Cardiac muscle cell (in vitro differentiated cells and primary cell): ENCODE measurements around the gene RPL23. TPM values are rescaled to one million over a fixed set of nuclear protein-coding genes. Genes with fewer than 3 reads are reported as not detected.
"Not testable (repeated sequence)": the region's sequence is repeated elsewhere in the genome, so short reads cannot be mapped to it uniquely, and the experiment has no call there.

Experiments used
- DNase-seq, 2 donors: peaks; one replicate each; pipeline versions ENCODE4 v3.0.0 to v3.0.0-alpha.2; 2010 to 2017; ENCODE audit warnings: low read depth in 1 of 2, low spot score in 1 of 2
- H3K27ac ChIP-seq: fragments of 200-600 bp; sonication (generic); 2 replicates; pipeline ENCODE4 v1.5.1; 2016
- H3K27me3 ChIP-seq: fragments of 200-600 bp; sonication (generic); 2 replicates; pipeline ENCODE4 v1.6.0; 2016; ENCODE audit warnings: control low read depth
- H3K36me3 ChIP-seq: fragments of 200-600 bp; sonication (generic); 2 replicates; pipeline ENCODE4 v1.5.1; 2016; ENCODE audit warnings: control low read depth
- H3K4me1 ChIP-seq: fragments of 200-600 bp; sonication (generic); 2 replicates; pipeline ENCODE4 v1.8.1; 2017; ENCODE audit warnings: low read depth, mild to moderate bottlenecking, mixed run types
- H3K4me3 ChIP-seq: fragments of 200-600 bp; sonication (generic); 2 replicates; pipeline ENCODE4 v1.5.1; 2016; ENCODE audit warnings: mild to moderate bottlenecking
- H3K9me3 ChIP-seq: fragments of 200-600 bp; sonication (generic); 2 replicates; pipeline ENCODE4 v1.5.1; 2017; ENCODE audit warnings: low read depth, mild to moderate bottlenecking, control low read depth
- CTCF ChIP-seq: IDR thresholded peaks from 2 replicates; pipeline ENCODE4 v1.5.1; 2012; ENCODE audit warnings: low read depth, mild to moderate bottlenecking, low read length
- polyA plus RNA-seq: library from polyadenylated mRNA; unstranded; fragments of >200 nt; fragmentation: Nextera tagmentation; extraction: Ambion mirVana; gene quantifications from 2 replicates; pipeline ENCODE4 v1.2.1, GENCODE V29; 2016
- total RNA-seq: library from RNA; depleted of rRNA; stranded (reverse); fragments of >200 nt; gene quantifications from 2 replicates; pipeline ENCODE4 v1.2.3, GENCODE V29; 2016

Gene RPL23
- total and polyA plus RNA-seq, 2 experiments from 2014 or later: 567 to 2,692 TPM

GRCh38 chr17:38867968-38868816, 14.7 kb upstream of the RPL23 start:
- TF ChIP-seq CTCF: no peak
- H3K27ac ChIP-seq: peak overlapping the region; percentile 64
- DNase-seq: peak; percentile 20 to 80

GRCh38 chr17:38867179-38867967, 13.9 kb upstream of the RPL23 start:
- peak overlapping the region; percentile 66 for H3K4me3 ChIP-seq
- no peaks in the 10 kb centered on the region for H3K36me3 ChIP-seq
- peaks cover 9% of the 10 kb centered on the region for H3K4me1 ChIP-seq
- peak; percentile 41 for TF ChIP-seq CTCF
- peak overlapping the region; percentile 64 for H3K27ac ChIP-seq
- H3K27me3 ChIP-seq: no peaks in the 10 kb centered on the region
- DNase-seq: peak; percentile 69 to 71
- no peaks in the 10 kb centered on the region for H3K9me3 ChIP-seq

More at GRCh38 chr17:38867968-38868816, 14.7 kb upstream of the RPL23 start:
- no peaks in the 10 kb centered on the region for H3K36me3 ChIP-seq
- no peaks in the 10 kb centered on the region for H3K9me3 ChIP-seq
- H3K4me3 ChIP-seq: peak overlapping the region; percentile 66
- no peaks in the 10 kb centered on the region for H3K27me3 ChIP-seq
- H3K4me1 ChIP-seq: peaks cover 9% of the 10 kb centered on the region

GRCh38 chr17:38864636-38865398, 11.3 kb upstream of the RPL23 start:
- Histone ChIP-seq H3K27ac (no peak overlapping the region), H3K36me3 (no peaks in the 10 kb centered on the region), H3K9me3 (no peaks in the 10 kb centered on the region), H3K4me3 (no peak overlapping the region), H3K4me1 (no peaks in the 10 kb centered on the region), H3K27me3 (no peaks in the 10 kb centered on the region)
- peak; percentile 62 for TF ChIP-seq CTCF
- peak; percentile 40 to 67 for DNase-seq

- no peak overlapping the region for H3K4me3 ChIP-seq
- H3K27me3 ChIP-seq: no peaks in the 10 kb centered on the region
- no peak for DNase-seq
- no peaks in the 10 kb centered on the region for H3K4me1 ChIP-seq
- TF ChIP-seq CTCF: no peak
- no peaks in the 10 kb centered on the region for H3K9me3 ChIP-seq
- no peaks in the 10 kb centered on the region for H3K36me3 ChIP-seq
- no peak overlapping the region for H3K27ac ChIP-seq
Measured at GRCh38 chr17:38861399-38861843, 7.9 kb upstream of the RPL23 start.

- H3K9me3 ChIP-seq: no peaks in the 10 kb centered on the region
- H3K36me3 ChIP-seq: no peaks in the 10 kb centered on the region
- peaks cover 4% of the 10 kb centered on the region for H3K4me1 ChIP-seq
- H3K4me3 ChIP-seq: no peak overlapping the region
- H3K27ac ChIP-seq: no peak overlapping the region
- no peak for DNase-seq
- no peak for TF ChIP-seq CTCF
- no peaks in the 10 kb centered on the region for H3K27me3 ChIP-seq
Measured at GRCh38 chr17:38857271-38857670, 3.8 kb upstream of the RPL23 start.

GRCh38 chr17:38855101-38855714, 1.7 kb upstream of the RPL23 start:
- not testable (repeated sequence) for H3K9me3 ChIP-seq, H3K27ac ChIP-seq, H3K27me3 ChIP-seq, H3K4me3 ChIP-seq
- H3K36me3 ChIP-seq: peaks cover 20% of the 10 kb centered on the region
- DNase-seq: peak in 1 of 2 donors; percentile 37
- H3K4me1 ChIP-seq: peaks cover 14% of the 10 kb centered on the region
